ENCODE results near the gene KIF13A. TPM values are rescaled to one million over a fixed set of nuclear protein-coding genes. Genes with fewer than 3 reads are reported as not detected.

Gene KIF13A
- total RNA-seq, 1 donor from 2014 or later: 29.0 TPM

DNA sequence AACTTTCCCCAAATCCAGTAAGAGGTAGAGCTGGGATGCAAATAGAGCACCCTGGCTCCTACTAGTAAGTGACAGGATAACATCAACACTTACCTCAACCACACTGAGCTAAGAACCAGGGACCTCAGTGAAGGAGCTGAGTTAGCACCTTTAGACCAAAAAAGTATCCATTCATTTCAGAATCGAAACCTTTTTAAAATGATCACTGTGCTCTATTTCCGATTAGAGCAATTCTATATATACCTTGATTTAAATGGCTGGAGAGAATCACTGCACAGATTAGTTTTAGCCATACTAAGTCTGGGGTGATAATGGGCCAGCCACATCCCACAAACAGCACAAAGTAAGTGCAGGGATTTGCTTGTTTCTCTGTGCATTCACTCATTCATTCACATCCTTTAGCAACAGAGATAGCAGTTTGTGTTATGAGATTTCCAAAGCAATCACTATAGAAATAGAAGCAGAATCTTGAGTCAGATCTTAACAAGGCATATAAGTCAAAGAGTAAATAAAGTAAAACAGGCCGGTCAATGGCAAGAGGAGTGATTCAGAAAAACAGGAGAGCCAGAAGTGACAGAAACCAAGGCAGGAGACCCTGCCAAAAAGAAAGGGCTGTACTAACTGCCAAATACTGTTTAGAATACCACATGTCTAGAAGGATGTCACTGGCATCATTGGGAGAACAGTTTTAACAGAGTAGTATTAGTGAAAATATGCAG, 136.3 kb downstream of the KIF13A start:
- no peak overlapping the region for H3K9ac ChIP-seq
- H3K4me2 ChIP-seq: no peak overlapping the region

DNA sequence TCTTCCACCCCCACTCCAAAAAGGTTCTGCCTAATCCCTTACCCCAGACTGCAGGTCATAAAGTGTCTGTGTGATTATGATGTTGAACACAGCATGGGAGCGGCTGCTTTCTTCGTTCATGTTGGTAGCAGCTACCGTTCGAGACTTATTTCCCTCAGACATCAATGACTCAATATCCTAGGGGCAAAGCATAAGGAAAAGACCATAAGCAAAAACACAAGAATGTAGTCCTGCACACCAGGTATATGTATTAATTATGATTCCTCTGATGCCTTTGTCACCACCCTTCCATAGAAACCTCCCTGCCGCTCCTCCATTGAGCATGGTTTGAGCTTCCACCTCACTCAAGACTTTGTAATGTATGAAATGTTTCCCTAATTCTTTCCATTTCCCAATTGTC, 137.2 kb downstream of the KIF13A start:
- Histone ChIP-seq H4K20me1 (ENCODE audit: low read depth) (no peaks in the 10 kb centered on the region), H3K79me2 (ENCODE audit: low read depth) (no peaks in the 10 kb centered on the region), H3K4me2 (no peak overlapping the region), H3K27me3 (no peaks in the 10 kb centered on the region), H3K9ac (no peak overlapping the region), H3K36me3 (no peaks in the 10 kb centered on the region), H2AFZ (replicated peaks) (no peak overlapping the region), H3K4me1 (peaks cover 8% of the 10 kb centered on the region), H3F3A (ENCODE audit: low read depth) (peaks cover 5% of the 10 kb centered on the region), H3K4me3 (no peak overlapping the region), H3K9me3 (ENCODE audit: low read depth) (no peaks in the 10 kb centered on the region), H3K27ac (no peak overlapping the region)
- H3K4me1 Mint-ChIP-seq: peaks cover 10% of the 10 kb centered on the region
- no peak for DNase-seq (ENCODE audit: low spot score)
- H3K36me3 Mint-ChIP-seq: peaks cover 14% of the 10 kb centered on the region
- TF ChIP-seq EZH2phosphoT487 (IDR thresholded peaks at IDR 0.05): no peak
- TF ChIP-seq EZH2 (IDR thresholded peaks at IDR 0.05): no peak
- TF ChIP-seq, protein P1, sequence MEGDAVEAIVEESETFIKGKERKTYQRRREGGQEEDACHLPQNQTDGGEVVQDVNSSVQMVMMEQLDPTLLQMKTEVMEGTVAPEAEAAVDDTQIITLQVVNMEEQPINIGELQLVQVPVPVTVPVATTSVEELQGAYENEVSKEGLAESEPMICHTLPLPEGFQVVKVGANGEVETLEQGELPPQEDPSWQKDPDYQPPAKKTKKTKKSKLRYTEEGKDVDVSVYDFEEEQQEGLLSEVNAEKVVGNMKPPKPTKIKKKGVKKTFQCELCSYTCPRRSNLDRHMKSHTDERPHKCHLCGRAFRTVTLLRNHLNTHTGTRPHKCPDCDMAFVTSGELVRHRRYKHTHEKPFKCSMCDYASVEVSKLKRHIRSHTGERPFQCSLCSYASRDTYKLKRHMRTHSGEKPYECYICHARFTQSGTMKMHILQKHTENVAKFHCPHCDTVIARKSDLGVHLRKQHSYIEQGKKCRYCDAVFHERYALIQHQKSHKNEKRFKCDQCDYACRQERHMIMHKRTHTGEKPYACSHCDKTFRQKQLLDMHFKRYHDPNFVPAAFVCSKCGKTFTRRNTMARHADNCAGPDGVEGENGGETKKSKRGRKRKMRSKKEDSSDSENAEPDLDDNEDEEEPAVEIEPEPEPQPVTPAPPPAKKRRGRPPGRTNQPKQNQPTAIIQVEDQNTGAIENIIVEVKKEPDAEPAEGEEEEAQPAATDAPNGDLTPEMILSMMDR (IDR thresholded peaks at IDR 0.05): no peak
- no peaks in the 10 kb centered on the region for H3K9me3 Mint-ChIP-seq
- no peak overlapping the region for H3K27ac Mint-ChIP-seq
- no peaks in the 10 kb centered on the region for H3K27me3 Mint-ChIP-seq (ENCODE audit: insufficient read depth, low read depth)
- H3K4me3 Mint-ChIP-seq: no peak overlapping the region

More for the DNA sequence above, 136.3 kb downstream of the KIF13A start:
- H3F3A ChIP-seq (ENCODE audit: low read depth): no peaks in the 10 kb centered on the region
- Mint-ChIP-seq H3K27ac (no peak overlapping the region), H3K4me3 (no peak overlapping the region), H3K9me3 (no peaks in the 10 kb centered on the region), H3K4me1 (peaks cover 5% of the 10 kb centered on the region), H3K36me3 (peaks cover 14% of the 10 kb centered on the region), H3K27me3 (ENCODE audit: insufficient read depth, low read depth) (no peaks in the 10 kb centered on the region)
- no peaks in the 10 kb centered on the region for H3K36me3 ChIP-seq
- TF ChIP-seq, protein P1 (IDR thresholded peaks at IDR 0.05): no peak
- TF ChIP-seq EZH2phosphoT487 (IDR thresholded peaks at IDR 0.05) (no peak), EZH2 (IDR thresholded peaks at IDR 0.05) (no peak)
- H3K27ac ChIP-seq: no peak overlapping the region
- no peaks in the 10 kb centered on the region for H4K20me1 ChIP-seq (ENCODE audit: low read depth)
- no peak for DNase-seq (ENCODE audit: low spot score)
- H2AFZ ChIP-seq (replicated peaks): no peak overlapping the region
- H3K4me1 ChIP-seq: peaks cover 1% of the 10 kb centered on the region
- H3K9me3 ChIP-seq (ENCODE audit: low read depth): no peaks in the 10 kb centered on the region
- H3K79me2 ChIP-seq (ENCODE audit: low read depth): no peaks in the 10 kb centered on the region
- no peaks in the 10 kb centered on the region for H3K27me3 ChIP-seq
- H3K4me3 ChIP-seq: no peak overlapping the region

- peaks cover 14% of the 10 kb centered on the region for H3K36me3 Mint-ChIP-seq
- no peak overlapping the region for H3K27ac Mint-ChIP-seq
- no peaks in the 10 kb centered on the region for H3K9me3 ChIP-seq (ENCODE audit: low read depth)
- peaks cover 10% of the 10 kb centered on the region for H3K4me1 Mint-ChIP-seq
- no peak overlapping the region for H3K27ac ChIP-seq
- TF ChIP-seq EZH2phosphoT487 (IDR thresholded peaks at IDR 0.05): no peak
- TF ChIP-seq EZH2 (IDR thresholded peaks at IDR 0.05): no peak
- TF ChIP-seq, protein P1 (IDR thresholded peaks at IDR 0.05): no peak
- no peak overlapping the region for H3K9ac ChIP-seq
- no peak overlapping the region for H3K4me2 ChIP-seq
- H3K4me3 Mint-ChIP-seq: no peak overlapping the region
- H4K20me1 ChIP-seq (ENCODE audit: low read depth): no peaks in the 10 kb centered on the region
- H2AFZ ChIP-seq (replicated peaks): no peak overlapping the region
- H3K36me3 ChIP-seq: no peaks in the 10 kb centered on the region
- H3K27me3 ChIP-seq: no peaks in the 10 kb centered on the region
- H3K4me3 ChIP-seq: no peak overlapping the region
- peaks cover 8% of the 10 kb centered on the region for H3K4me1 ChIP-seq
- peaks cover 6% of the 10 kb centered on the region for H3F3A ChIP-seq (ENCODE audit: low read depth)
- no peaks in the 10 kb centered on the region for H3K27me3 Mint-ChIP-seq (ENCODE audit: insufficient read depth, low read depth)
- DNase-seq (ENCODE audit: low spot score): no peak
- no peaks in the 10 kb centered on the region for H3K9me3 Mint-ChIP-seq
- H3K79me2 ChIP-seq (ENCODE audit: low read depth): no peaks in the 10 kb centered on the region
Measured at GRCh38 chr6:17847203-17847760, 140.2 kb downstream of the KIF13A start.
